OCI-LY1 (cell line): ENCODE measurements around the gene AATK.

Source experiments
- CTCF ChIP-seq: fragments of 200-600 bp; sonication (generic), shearing (Covaris generic); IDR thresholded peaks from 2 replicates; pipeline ENCODE4 v1.5.1; 2017; ENCODE audit warnings: mild to moderate bottlenecking, antibody characterized with exemption, low read length, moderate library complexity, mixed read lengths
- EZH2 ChIP-seq: fragments of 200-600 bp; sonication (generic), shearing (Covaris generic); IDR thresholded peaks from 2 replicates; pipeline ENCODE4 v1.8.0; 2017; ENCODE audit warnings: borderline replicate concordance, mixed run types, mild to moderate bottlenecking, antibody characterized with exemption, low read length, moderate library complexity, mixed read lengths

- no peak for TF ChIP-seq CTCF
- TF ChIP-seq EZH2, result no peak
These were observed 26.5 kb upstream of the AATK start for GRCh38 chr17:81192386-81193050.
